HepG2 (cell line): ENCODE results near the gene C19orf73.

Experiments used
- CEBPB ChIP-seq: IDR thresholded peaks from 2 replicates; pipeline ENCODE4 v1.6.1; 2011; ENCODE audit warnings: low read depth, low read length, improper control_type of control experiment, borderline replicate concordance
- EP300 ChIP-seq, 3 experiments: sonication (generic) in 1 of 3; formaldehyde crosslinking in 1 of 3; IDR thresholded peaks; 2 replicates each; pipeline versions ENCODE4 v1.5.1 to v1.6.1; 2011 to 2020; ENCODE audit warnings: low read depth in 2 of 3, low read length in 2 of 3, borderline replicate concordance in 1 of 3, improper control_type of control experiment in 1 of 3, mild to moderate bottlenecking in 1 of 3, missing genetic modification reagents in 1 of 3, moderate library complexity in 1 of 3
- EZH2 ChIP-seq: conservative IDR thresholded peaks from 2 replicates; pipeline ENCODE4 v1.6.1; 2012; ENCODE audit warnings: mild to moderate bottlenecking, low read depth, low read length, moderate library complexity
- FOXP1 ChIP-seq, 2 experiments: fragments of 450-650 bp in 1 of 2; IDR thresholded peaks; 2 replicates each; pipeline ENCODE4 v1.6.1; 2017 to 2018; ENCODE audit warnings: antibody characterized with exemption in 1 of 2
- HNF4G ChIP-seq, 2 experiments: sonication (generic) in 1 of 2; formaldehyde crosslinking in 1 of 2; IDR thresholded peaks; 2 replicates each; pipeline versions ENCODE4 v1.4.0 to v1.6.1; 2011 to 2020; ENCODE audit warnings: borderline replicate concordance in 2 of 2, low read depth in 2 of 2, mild to moderate bottlenecking in 2 of 2, low read length in 1 of 2, missing genetic modification reagents in 1 of 2, moderate library complexity in 1 of 2
- PCBP2 ChIP-seq: fragments of 200-400 bp; formaldehyde crosslinking; optimal IDR thresholded peaks from 2 replicates; pipeline ENCODE3; 2018; ENCODE audit warnings: low read length, low read depth; ENCODE audit not compliant: poor library complexity, severe bottlenecking
- SP1 ChIP-seq, 2 experiments: fragments of 450-650 bp in 1 of 2; sonication (generic) in 1 of 2; formaldehyde crosslinking in 1 of 2; IDR thresholded peaks; 2 replicates each; pipeline versions ENCODE4 v1.4.0 to v1.6.1; 2016 to 2020; ENCODE audit warnings: missing genetic modification reagents in 1 of 2
- SRF ChIP-seq: IDR thresholded peaks from 2 replicates; pipeline ENCODE4 v1.6.1; 2011; ENCODE audit warnings: mild to moderate bottlenecking, low read depth, low read length, moderate library complexity
- TCF7 ChIP-seq: sonication (generic); IDR thresholded peaks from 2 replicates; pipeline ENCODE4 v1.6.1; 2016; ENCODE audit warnings: antibody characterized with exemption, low read depth
- ZNF446 ChIP-seq: sonication (generic); formaldehyde crosslinking; IDR thresholded peaks from 2 replicates; pipeline ENCODE4 v1.5.0; 2020; ENCODE audit warnings: mild to moderate bottlenecking, missing genetic modification reagents
- TF ChIP-seq, protein P1 (sequence below), 2 experiments: IDR thresholded peaks; 2 replicates each; pipeline ENCODE4 v1.6.1; 2011 to 2012; ENCODE audit warnings: low read length in 2 of 2, borderline replicate concordance in 1 of 2, low read depth in 1 of 2, mild to moderate bottlenecking in 1 of 2, moderate library complexity in 1 of 2
- TF ChIP-seq, protein P2 (sequence below): sonication (generic); formaldehyde crosslinking; IDR thresholded peaks from 2 replicates; pipeline ENCODE4 v1.5.1; 2020; ENCODE audit warnings: mild to moderate bottlenecking, moderate library complexity, missing genetic modification reagents

- TF ChIP-seq HNF4G (IDR thresholded peaks at IDR 0.05; ENCODE audit: borderline replicate concordance, low read depth, low read length) (no peak), HNF4G (CRISPR knock-in tag; IDR thresholded peaks at IDR 0.05; ENCODE audit: borderline replicate concordance, low read depth) (no peak), FOXP1 (IDR thresholded peaks at IDR 0.05) (no peak), FOXP1 (CRISPR knock-in tag; IDR thresholded peaks at IDR 0.05) (no peak), EP300 (IDR thresholded peaks at IDR 0.05; ENCODE audit: low read depth in 2 of 2, low read length in 2 of 2) (no peak), EP300 (CRISPR knock-in tag; IDR thresholded peaks at IDR 0.05; ENCODE audit: borderline replicate concordance) (no peak), SP1 (IDR thresholded peaks at IDR 0.05) (no peak), SP1 (CRISPR knock-in tag; IDR thresholded peaks at IDR 0.05) (no peak), SRF (no peak), EZH2 (no peak), TCF7 (no peak), CEBPB (no peak), ZNF446 (no peak), PCBP2 (no peak)
- TF ChIP-seq, protein P1, sequence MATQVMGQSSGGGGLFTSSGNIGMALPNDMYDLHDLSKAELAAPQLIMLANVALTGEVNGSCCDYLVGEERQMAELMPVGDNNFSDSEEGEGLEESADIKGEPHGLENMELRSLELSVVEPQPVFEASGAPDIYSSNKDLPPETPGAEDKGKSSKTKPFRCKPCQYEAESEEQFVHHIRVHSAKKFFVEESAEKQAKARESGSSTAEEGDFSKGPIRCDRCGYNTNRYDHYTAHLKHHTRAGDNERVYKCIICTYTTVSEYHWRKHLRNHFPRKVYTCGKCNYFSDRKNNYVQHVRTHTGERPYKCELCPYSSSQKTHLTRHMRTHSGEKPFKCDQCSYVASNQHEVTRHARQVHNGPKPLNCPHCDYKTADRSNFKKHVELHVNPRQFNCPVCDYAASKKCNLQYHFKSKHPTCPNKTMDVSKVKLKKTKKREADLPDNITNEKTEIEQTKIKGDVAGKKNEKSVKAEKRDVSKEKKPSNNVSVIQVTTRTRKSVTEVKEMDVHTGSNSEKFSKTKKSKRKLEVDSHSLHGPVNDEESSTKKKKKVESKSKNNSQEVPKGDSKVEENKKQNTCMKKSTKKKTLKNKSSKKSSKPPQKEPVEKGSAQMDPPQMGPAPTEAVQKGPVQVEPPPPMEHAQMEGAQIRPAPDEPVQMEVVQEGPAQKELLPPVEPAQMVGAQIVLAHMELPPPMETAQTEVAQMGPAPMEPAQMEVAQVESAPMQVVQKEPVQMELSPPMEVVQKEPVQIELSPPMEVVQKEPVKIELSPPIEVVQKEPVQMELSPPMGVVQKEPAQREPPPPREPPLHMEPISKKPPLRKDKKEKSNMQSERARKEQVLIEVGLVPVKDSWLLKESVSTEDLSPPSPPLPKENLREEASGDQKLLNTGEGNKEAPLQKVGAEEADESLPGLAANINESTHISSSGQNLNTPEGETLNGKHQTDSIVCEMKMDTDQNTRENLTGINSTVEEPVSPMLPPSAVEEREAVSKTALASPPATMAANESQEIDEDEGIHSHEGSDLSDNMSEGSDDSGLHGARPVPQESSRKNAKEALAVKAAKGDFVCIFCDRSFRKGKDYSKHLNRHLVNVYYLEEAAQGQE (IDR thresholded peaks at IDR 0.05; ENCODE audit: borderline replicate concordance in 1 of 2, low read depth in 1 of 2, low read length in 2 of 2) = no peak
- TF ChIP-seq, protein P2, sequence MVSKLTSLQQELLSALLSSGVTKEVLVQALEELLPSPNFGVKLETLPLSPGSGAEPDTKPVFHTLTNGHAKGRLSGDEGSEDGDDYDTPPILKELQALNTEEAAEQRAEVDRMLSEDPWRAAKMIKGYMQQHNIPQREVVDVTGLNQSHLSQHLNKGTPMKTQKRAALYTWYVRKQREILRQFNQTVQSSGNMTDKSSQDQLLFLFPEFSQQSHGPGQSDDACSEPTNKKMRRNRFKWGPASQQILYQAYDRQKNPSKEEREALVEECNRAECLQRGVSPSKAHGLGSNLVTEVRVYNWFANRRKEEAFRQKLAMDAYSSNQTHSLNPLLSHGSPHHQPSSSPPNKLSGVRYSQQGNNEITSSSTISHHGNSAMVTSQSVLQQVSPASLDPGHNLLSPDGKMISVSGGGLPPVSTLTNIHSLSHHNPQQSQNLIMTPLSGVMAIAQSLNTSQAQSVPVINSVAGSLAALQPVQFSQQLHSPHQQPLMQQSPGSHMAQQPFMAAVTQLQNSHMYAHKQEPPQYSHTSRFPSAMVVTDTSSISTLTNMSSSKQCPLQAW = no peak
These were observed 24.0 kb upstream of the C19orf73 start for GRCh38 chr19:49142866-49143335.
